Gastrocnemius medialis (tissue), 4 donors: ENCODE results near the gene TLE4.

ENCODE experiments used
- CTCF ChIP-seq, 5 experiments: fragments of 450-650 bp in 3 of 5; fragments of 200-600 bp in 2 of 5; sonication (generic) in 2 of 5; IDR thresholded peaks in 4 of 5; conservative IDR thresholded peaks in 1 of 5; 1 replicate in 4 of 5; 2 replicates in 1 of 5; pipeline ENCODE4 v1.5.1; 2016 to 2019; ENCODE audit warnings: antibody characterized with exemption in 5 of 5, mild to moderate bottlenecking in 3 of 5, moderate library complexity in 3 of 5
- POLR2A ChIP-seq, 2 donors: fragments of 450-650 bp; IDR thresholded peaks; one replicate each; pipeline ENCODE4 v1.6.1; 2017; ENCODE audit warnings: antibody characterized with exemption in 2 of 2, mild to moderate bottlenecking in 2 of 2, moderate library complexity in 2 of 2

DNA sequence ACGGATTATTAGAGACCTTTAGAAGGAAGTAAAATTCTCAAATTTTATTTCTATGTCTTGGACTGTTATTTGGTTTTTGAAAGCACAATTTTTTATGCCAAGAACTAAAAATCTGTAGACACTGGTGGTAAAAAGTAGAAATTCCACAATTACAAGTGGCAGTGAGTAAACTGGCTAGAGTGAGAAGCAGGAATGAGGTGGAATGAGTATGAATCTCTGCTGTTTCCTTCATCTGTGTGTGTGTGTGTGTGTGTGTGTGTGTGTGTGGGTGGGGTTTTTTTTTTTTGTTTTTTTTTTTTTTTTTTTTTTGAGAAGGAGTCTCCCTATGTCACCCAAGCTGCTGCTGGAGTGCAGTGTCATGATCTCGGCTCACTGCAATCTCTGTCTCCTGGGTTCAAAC is 94.2 kb downstream of the TLE4 start:
- TF ChIP-seq CTCF (IDR thresholded peaks at IDR 0.05 in 4 of 5, conservative IDR thresholded peaks at IDR 0.05 in 1 of 5), result no peak
- TF ChIP-seq POLR2A (IDR thresholded peaks at IDR 0.05), result no peak
